ENCODE data around the gene RHEBL1.

- TF ChIP-seq, protein P1, sequence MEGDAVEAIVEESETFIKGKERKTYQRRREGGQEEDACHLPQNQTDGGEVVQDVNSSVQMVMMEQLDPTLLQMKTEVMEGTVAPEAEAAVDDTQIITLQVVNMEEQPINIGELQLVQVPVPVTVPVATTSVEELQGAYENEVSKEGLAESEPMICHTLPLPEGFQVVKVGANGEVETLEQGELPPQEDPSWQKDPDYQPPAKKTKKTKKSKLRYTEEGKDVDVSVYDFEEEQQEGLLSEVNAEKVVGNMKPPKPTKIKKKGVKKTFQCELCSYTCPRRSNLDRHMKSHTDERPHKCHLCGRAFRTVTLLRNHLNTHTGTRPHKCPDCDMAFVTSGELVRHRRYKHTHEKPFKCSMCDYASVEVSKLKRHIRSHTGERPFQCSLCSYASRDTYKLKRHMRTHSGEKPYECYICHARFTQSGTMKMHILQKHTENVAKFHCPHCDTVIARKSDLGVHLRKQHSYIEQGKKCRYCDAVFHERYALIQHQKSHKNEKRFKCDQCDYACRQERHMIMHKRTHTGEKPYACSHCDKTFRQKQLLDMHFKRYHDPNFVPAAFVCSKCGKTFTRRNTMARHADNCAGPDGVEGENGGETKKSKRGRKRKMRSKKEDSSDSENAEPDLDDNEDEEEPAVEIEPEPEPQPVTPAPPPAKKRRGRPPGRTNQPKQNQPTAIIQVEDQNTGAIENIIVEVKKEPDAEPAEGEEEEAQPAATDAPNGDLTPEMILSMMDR (IDR thresholded peaks at IDR 0.05 in 8 of 11, conservative IDR thresholded peaks at IDR 0.05 in 3 of 11) = peak in 6 of 11 experiments; percentile 18 to 43 (median 30)
- TF ChIP-seq POLR2AphosphoS5 (IDR thresholded peaks at IDR 0.05) = peak in 2 of 3 donors; percentile 11 to 16
These were observed 22.5 kb upstream of the RHEBL1 start for GRCh38 chr12:49092086-49092815.
